Measurements from ENCODE around the gene OPCML. TPM values are rescaled to one million over a fixed set of nuclear protein-coding genes. Genes with fewer than 3 reads are reported as not detected.
A peak's percentile ranks its signal among the peaks of the same experiment; 100 is the strongest.

The OPCML gene
- total RNA-seq, 1 experiment from 2014 or later = 0.13 TPM

DNA sequence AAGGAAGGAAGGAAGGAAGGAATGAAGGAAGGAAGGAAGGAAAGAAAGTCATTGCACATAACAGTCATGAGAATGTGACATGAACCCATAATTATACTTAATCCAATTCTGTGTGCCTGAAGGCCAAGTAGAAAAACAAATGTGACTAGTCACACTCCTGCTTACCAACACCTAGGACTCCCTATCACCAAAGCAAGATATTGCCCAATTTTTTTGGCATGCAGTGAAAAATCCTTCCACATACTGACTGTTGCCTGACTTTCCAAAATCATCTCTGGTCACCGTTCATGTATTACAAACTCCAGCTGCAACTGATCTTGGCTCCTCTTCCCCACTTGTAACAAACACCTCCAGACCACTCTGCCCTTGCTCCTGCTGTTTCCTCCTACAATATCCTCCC, 516.8 kb downstream of the OPCML start:
- no peak overlapping the region for H3K4me3 ChIP-seq (ENCODE audit: low read depth, low read length, poor library complexity, severe bottlenecking)
- H3K36me3 ChIP-seq (ENCODE audit: insufficient read depth, low read length, poor library complexity, severe bottlenecking) = no peaks in the 10 kb centered on the region
- intact Hi-C loops (cut with micrococcal nuclease; ENCODE audit: unreplicated experiment) = no loop called here
- CTCF ChIA-PET = no interaction called here
- BruUV-seq (replicated peaks) = no TSS peak
- no peaks in the 10 kb centered on the region for H3K9me3 ChIP-seq (ENCODE audit: low read depth, low read length, poor library complexity, severe bottlenecking)
- TF ChIP-seq EZH2 (IDR thresholded peaks at IDR 0.05; ENCODE audit: borderline replicate concordance, low read depth, low read length, poor library complexity, severe bottlenecking) = no peak
- TF ChIP-seq, protein P1, sequence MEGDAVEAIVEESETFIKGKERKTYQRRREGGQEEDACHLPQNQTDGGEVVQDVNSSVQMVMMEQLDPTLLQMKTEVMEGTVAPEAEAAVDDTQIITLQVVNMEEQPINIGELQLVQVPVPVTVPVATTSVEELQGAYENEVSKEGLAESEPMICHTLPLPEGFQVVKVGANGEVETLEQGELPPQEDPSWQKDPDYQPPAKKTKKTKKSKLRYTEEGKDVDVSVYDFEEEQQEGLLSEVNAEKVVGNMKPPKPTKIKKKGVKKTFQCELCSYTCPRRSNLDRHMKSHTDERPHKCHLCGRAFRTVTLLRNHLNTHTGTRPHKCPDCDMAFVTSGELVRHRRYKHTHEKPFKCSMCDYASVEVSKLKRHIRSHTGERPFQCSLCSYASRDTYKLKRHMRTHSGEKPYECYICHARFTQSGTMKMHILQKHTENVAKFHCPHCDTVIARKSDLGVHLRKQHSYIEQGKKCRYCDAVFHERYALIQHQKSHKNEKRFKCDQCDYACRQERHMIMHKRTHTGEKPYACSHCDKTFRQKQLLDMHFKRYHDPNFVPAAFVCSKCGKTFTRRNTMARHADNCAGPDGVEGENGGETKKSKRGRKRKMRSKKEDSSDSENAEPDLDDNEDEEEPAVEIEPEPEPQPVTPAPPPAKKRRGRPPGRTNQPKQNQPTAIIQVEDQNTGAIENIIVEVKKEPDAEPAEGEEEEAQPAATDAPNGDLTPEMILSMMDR (conservative IDR thresholded peaks at IDR 0.05; ENCODE audit: low read depth, low read length) = no peak
- POLR2A ChIA-PET (ENCODE audit: low non-redundant PET) = no interaction called here
- H3K27ac ChIP-seq (ENCODE audit: low read depth, low read length, poor library complexity, severe bottlenecking) = peak overlapping the region; percentile 65
- peak; percentile 85 for DNase-seq (ENCODE audit: low spot score)
- no peaks in the 10 kb centered on the region for H3K27me3 ChIP-seq (replicated peaks; ENCODE audit: insufficient read depth, low read depth, low read length, poor library complexity)
- H3K4me1 ChIP-seq (ENCODE audit: insufficient read depth, low read length, poor library complexity, severe bottlenecking) = peaks cover 21% of the 10 kb centered on the region

DNA sequence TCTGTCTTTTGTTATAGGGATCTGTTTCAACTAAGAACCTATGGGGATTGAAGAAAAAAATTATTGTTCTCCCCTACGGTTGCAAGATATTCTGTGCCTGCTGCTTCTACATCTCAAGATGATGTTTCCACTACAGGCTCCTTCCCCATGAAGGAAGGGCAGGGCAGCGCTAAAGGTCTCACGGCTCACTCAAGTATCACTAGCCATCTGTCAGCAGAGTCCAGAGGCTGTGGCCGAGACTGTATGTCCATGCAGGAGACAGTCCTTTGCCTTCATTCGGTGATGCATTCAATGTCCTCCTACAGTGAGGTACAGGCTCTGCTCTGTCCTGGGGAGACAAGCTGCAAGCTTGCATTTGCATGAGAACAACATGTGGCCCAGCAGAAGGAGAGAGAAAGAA, 518.0 kb downstream of the OPCML start:
- Histone ChIP-seq H3K4me1 (ENCODE audit: insufficient read depth, low read length, poor library complexity, severe bottlenecking) (peaks cover 21% of the 10 kb centered on the region), H3K36me3 (ENCODE audit: insufficient read depth, low read length, poor library complexity, severe bottlenecking) (no peaks in the 10 kb centered on the region), H3K27ac (ENCODE audit: low read depth, low read length, poor library complexity, severe bottlenecking) (peak overlapping the region; percentile 72), H3K4me3 (ENCODE audit: low read depth, low read length, poor library complexity, severe bottlenecking) (no peak overlapping the region), H3K9me3 (ENCODE audit: low read depth, low read length, poor library complexity, severe bottlenecking) (peaks cover 6% of the 10 kb centered on the region), H3K27me3 (replicated peaks; ENCODE audit: insufficient read depth, low read depth, low read length, poor library complexity) (no peaks in the 10 kb centered on the region)
- BruUV-seq (replicated peaks) = no TSS peak
- no peak for TF ChIP-seq EZH2 (IDR thresholded peaks at IDR 0.05; ENCODE audit: borderline replicate concordance, low read depth, low read length, poor library complexity, severe bottlenecking)
- TF ChIP-seq, protein P1 (conservative IDR thresholded peaks at IDR 0.05; ENCODE audit: low read depth, low read length) = no peak
- DNase-seq (ENCODE audit: low spot score) = no peak
- ChIA-PET POLR2A (ENCODE audit: low non-redundant PET) (no interaction called here), CTCF (no interaction called here)
- intact Hi-C loops (cut with micrococcal nuclease; ENCODE audit: unreplicated experiment) = no loop called here

DNA sequence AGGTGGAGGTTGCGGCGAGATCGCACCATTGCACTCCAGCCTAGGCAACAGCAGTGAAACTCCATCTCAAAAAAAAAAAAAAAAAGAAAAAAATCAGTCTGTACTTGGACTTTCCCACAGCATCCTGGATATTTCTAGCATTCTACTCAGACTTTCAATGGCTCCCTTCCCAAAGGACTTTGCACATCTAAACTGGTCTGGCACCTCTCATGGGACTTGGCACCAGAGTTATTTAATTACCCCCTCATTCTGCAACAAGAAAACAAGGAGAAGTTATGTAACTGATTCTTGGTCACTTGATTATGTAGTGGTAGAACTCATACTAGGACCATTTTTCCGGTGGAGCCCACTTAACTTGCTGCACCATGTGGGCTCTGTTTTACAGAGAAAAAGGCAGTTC, 519.5 kb downstream of the OPCML start:
- intact Hi-C loops (cut with micrococcal nuclease; ENCODE audit: unreplicated experiment) = no loop called here

More for the DNA sequence above, 519.5 kb downstream of the OPCML start:
- H3K4me3 ChIP-seq (ENCODE audit: low read depth, low read length, poor library complexity, severe bottlenecking) = no peak overlapping the region
- TF ChIP-seq, protein P1 (conservative IDR thresholded peaks at IDR 0.05; ENCODE audit: low read depth, low read length) = no peak
- no peak for TF ChIP-seq EZH2 (IDR thresholded peaks at IDR 0.05; ENCODE audit: borderline replicate concordance, low read depth, low read length, poor library complexity, severe bottlenecking)
- H3K36me3 ChIP-seq (ENCODE audit: insufficient read depth, low read length, poor library complexity, severe bottlenecking) = no peaks in the 10 kb centered on the region
- H3K4me1 ChIP-seq (ENCODE audit: insufficient read depth, low read length, poor library complexity, severe bottlenecking) = peaks cover 21% of the 10 kb centered on the region
- peaks cover 6% of the 10 kb centered on the region for H3K9me3 ChIP-seq (ENCODE audit: low read depth, low read length, poor library complexity, severe bottlenecking)
- DNase-seq (ENCODE audit: low spot score) = no peak
- BruUV-seq (replicated peaks) = no TSS peak
- H3K27ac ChIP-seq (ENCODE audit: low read depth, low read length, poor library complexity, severe bottlenecking) = no peak overlapping the region
- ChIA-PET POLR2A (ENCODE audit: low non-redundant PET) (no interaction called here), CTCF (no interaction called here)
- H3K27me3 ChIP-seq (replicated peaks; ENCODE audit: insufficient read depth, low read depth, low read length, poor library complexity) = no peaks in the 10 kb centered on the region

All from A673 (cell line).